GM19438 (cell line): ENCODE results near the gene SORD.

Source experiments
- ATAC-seq: cut with Tn5 transposase; IDR thresholded peaks from one replicate; pipeline ENCODE4 v1.9.1; 2021; ENCODE audit warnings: low read depth; ENCODE audit not compliant: unreplicated experiment

Gene SORD

DNA sequence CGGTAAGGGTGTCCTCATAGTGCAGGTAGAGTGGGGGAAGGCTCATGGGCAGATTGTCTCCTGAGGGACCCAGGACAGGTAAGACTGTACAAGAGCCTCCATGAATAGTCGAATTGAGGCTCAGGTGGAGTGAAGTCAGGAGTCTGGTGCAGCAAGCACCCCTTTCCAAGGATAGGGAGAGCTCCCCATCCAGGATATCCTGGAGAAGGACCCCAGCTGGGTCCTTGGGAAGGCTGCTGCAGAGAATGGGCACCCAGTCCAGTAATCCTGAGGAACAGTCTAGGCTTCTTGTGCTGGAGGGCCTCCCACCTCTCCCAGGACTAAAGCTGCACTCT is 91.7 kb downstream of the SORD start:
- no peak for ATAC-seq

- ATAC-seq, result no peak
Measured at GRCh38 chr15:45115312-45115820, 92.4 kb downstream of the SORD start.

- ATAC-seq, result no peak
Measured at GRCh38 chr15:45116006-45116481, 93.0 kb downstream of the SORD start.

DNA sequence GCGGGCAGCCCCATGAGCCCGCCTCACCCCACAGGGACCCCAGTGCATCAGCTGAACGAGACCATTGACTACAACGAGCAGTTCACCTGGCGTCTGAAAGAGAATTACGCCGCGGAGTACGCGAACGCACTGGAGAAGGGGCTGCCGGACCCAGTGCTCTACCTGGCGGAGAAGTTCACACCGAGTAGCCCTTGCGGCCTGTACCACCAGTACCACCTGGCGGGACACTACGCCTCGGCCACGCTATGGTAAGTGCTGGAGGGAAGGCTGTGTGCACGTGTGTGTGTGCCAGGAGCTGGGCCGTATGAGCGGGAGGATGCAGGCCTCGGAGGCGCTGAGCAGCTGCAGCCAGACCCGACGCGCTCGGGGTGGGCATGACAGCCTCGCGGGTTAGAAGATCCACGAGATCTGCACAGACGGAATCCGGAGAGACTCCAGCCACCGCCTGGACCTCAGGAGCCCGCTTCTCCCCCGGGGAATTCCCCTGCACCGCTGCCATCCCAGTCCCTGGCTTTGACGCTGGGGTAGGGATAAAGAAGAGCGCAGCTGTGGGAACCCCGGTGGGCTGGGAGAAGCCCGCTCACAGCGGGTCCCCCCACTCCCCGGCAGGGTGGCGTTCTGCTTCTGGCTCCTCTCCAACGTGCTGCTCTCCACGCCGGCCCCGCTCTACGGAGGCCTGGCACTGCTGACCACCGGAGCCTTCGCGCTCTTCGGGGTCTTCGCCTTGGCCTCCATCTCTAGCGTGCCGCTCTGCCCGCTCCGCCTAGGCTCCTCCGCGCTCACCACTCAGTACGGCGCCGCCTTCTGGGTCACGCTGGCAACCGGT is 93.7 kb downstream of the SORD start:
- ATAC-seq, result no peak

- ATAC-seq, result no peak
Measured at GRCh38 chr15:45117308-45118130, 94.5 kb downstream of the SORD start.

- ATAC-seq, result peak; percentile 66
Measured at GRCh38 chr15:45118131-45118588, 95.2 kb downstream of the SORD start.

DNA sequence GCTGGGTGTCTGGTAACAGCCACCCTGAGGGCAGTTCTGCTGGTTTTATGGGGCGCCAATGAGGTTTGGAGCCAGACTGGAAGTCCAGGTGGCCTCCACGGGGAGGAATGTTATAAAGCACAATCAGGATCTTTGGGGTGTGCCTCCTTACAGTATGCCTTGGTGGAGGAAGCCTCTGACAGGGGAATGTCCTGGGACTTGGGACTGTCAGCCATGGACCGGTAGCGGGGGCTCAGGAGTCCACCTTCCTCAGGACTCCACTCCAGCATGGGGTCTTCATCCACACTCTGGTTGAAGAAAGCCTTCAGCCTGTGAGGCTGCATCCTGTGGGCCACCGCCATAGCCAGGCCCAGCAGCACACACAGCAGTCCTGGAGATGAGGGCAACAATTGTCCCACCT is 96.0 kb downstream of the SORD start:
- ATAC-seq, result no peak

- ATAC-seq, result no peak
Measured at GRCh38 chr15:45120081-45120972, 97.3 kb downstream of the SORD start.

GRCh38 chr15:45121020-45121419 is 98.0 kb downstream of the SORD start:
- no peak for ATAC-seq

DNA sequence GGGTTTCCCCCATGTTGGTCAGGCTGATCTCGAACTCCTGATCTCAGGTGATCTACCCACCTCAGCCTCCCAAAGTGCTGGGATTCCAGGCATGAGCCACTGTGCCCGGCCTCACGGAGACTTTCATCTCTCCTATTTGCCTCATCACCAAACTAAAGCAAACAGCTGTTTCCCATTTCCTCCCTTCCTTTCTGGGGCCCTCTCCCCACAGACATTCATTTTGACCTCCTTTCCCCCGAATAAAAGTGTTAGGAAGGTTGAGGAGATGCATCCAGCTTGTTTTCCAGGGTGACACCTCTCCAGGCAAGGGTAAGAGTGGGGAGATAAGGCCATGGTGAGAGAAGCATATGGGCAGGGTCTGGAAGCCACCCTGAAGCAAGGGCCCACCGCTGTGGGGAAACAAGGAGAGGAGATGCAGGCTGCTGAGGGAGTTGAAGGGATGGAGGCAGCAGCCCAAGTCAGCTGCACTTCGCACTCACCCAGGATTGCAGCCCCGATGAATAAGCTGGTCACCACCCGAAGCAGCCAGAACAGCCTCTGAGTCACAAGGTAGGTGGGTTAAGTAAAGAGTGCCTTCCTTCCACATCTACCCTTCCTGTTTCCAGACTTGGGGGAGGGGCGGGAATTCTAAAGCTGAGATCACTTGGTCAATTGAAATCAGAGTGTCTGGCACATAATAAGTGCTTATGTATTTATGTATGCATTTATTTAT is 98.9 kb downstream of the SORD start:
- no peak for ATAC-seq

DNA sequence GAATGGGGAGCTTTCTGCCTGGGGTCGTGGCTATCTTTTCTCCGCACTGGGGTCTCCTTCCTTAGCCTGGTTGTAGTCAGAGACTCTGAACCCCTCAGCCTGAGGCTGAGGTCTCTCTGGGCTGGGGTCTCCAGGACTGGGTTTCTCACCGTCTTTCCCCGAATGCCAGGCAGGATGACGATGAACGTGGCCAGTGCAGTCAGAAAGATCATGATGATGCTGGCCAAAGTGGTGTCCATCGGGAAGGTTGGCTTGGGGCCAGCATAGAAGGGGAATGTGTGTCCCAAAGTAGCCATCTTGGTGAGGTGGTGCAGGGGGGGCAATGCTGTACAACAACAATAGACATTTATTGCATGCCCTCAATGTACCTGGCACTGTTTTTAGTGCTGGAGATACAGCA is 99.7 kb downstream of the SORD start:
- no peak for ATAC-seq

DNA sequence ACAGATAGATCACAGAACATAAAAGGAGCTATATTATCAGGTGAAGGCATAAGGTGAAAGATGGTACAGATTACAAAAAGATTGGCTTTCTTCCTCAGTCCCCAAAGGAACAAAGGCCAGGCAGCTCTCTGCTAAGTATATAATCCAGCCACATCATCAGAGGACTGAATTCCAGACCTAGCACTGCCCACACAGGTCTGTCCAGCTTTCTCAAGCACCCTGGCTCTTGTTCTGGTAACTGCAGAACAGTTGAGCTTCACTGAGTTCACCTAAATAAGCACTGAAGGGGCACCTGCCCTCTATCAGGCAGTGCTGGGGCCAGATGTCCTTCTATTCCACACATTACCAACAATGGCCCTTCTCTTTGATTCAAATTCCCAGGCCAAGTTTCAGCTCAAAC is 100.4 kb downstream of the SORD start:
- ATAC-seq, result no peak

DNA sequence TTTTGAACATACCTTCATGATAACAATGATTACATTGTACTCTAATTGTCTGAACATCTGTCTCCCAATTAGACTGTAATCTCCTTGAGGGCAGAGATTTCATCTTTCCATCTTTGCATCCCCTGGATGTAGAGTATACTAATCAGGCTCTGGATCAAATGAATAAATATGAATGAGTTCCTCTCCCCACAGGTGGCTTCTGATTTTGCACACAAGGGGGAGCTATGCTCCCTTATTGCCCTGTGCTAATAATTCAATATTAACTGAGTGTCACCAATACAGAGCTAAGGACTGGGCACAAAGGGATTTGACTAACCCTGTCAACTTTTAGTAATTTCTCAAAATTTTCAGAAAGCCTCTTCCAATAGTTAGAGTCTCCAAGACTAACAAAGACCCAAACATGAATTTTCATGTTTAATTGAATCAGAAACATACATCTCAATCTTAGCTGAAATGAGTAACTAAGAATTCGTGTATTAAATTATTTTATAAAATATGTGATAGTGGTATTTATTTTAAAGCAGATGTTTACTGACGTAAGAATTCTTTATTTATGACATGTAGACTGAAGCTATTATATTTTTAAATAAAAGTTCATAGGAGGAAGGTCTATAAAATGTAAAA is 103.7 kb downstream of the SORD start:
- no peak for ATAC-seq
